ENCODE measurements around the gene VSIR.

The VSIR gene

DNA sequence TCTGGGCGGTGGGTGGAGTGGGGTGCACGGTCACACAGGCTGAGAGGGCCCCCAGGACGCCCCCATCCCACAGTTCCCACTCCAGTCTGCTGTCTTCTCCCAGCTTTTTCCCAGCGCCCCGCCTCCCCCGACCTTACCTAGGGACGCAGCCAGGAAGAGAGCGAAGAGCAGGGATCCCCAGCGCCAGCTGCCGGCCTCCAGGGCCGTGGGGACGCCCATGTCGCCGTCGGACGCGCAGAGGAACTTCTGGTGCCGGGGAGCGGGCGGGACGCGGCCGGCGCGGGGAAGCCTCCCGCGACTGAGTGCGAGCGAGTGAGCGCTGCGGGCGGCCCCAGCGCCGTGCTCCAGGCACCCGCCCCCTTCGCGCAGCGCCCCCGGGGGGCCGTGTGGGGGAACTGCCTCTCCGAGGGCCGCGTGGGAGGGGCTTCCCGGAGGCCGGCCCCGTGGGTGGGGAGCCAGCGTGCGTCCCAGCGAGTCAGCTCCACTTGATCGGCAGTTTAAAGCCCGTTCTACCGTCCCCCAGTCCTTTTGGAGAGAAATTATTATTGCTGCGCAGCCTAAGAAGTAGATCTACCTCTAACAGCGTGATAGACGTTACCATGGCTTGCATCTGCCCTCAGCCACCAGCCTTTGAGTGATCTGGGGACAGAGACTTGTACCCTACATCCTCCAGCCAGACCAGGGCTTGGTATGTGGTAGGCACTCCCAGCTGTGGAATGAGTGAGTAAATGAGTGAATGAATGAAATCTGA, at the start of gene VSIR:
VSIR (minus strand) TSS at position 300 of the 751 bp plus-strand sequence; CDS start at position 219, 81 bp downstream.
- peak; percentile 95 to 97 for DNase-seq

DNA sequence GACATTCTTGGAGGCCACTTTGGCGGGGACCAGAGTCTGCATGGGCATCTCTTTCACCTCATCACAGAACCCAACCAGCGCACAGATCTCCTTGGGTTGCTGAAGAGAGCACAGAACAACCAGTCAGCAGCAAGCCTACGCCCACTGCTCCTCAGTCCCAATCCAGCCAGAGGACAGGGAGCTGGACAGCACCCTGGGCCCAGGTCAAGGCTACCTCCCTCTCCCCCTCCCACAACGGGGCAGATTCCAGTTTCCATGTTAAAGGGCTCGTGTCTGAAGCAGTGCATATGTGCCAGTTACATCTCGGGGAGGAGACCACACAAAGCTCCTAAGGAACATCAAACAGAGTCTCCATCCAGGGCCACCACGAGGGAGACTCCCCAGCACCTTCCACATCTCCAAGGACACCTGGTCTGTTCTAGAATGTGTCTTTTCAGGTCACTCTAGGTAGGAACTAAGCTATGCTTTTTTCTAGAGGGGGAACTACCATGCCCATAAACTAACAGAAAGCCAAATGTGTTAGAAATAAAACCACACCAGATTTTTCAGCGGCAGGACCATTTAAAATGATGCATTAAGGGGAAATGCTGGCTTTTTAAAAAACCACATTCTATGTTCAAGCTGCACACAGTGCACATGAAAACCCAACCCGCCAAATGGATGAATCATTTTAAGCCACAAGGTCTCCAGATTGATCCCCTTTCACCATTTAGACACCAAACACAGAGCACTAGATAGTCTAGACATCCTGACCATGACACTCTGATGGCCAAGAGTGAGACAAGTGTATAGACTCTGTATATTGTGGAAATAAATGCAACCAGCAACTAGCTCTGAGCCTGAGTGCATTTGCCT, 48.8 kb upstream of the VSIR start:
- no peak for DNase-seq

- no peak for DNase-seq
Observed at GRCh38 chr10:71820966-71821365, 47.6 kb upstream of the VSIR start.

GRCh38 chr10:71819985-71820384, 46.7 kb upstream of the VSIR start:
- DNase-seq = no peak

DNA sequence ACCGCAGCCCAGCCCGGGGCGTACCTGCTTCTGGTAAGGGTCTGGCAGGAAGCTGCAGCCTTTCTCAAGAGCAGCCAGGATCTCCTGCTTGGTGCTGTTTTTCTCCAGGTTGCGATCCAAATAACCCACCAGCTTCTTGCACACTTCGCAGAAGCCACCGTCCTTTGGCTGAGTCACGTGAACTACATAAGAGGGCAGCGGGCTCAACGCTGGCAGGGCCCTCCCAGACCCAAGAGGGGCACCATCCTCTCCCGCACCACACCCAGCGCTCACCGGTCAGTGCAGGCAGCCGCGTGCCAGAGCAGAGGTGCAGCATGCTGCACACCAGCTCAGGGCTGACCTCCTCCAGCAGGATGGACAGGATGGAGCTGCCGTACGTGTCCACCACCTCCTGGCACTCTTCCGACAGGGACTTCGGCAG, 46.1 kb upstream of the VSIR start:
- DNase-seq = no peak

- no peak for DNase-seq
Observed at GRCh38 chr10:71818674-71819260, 45.4 kb upstream of the VSIR start.

DNA sequence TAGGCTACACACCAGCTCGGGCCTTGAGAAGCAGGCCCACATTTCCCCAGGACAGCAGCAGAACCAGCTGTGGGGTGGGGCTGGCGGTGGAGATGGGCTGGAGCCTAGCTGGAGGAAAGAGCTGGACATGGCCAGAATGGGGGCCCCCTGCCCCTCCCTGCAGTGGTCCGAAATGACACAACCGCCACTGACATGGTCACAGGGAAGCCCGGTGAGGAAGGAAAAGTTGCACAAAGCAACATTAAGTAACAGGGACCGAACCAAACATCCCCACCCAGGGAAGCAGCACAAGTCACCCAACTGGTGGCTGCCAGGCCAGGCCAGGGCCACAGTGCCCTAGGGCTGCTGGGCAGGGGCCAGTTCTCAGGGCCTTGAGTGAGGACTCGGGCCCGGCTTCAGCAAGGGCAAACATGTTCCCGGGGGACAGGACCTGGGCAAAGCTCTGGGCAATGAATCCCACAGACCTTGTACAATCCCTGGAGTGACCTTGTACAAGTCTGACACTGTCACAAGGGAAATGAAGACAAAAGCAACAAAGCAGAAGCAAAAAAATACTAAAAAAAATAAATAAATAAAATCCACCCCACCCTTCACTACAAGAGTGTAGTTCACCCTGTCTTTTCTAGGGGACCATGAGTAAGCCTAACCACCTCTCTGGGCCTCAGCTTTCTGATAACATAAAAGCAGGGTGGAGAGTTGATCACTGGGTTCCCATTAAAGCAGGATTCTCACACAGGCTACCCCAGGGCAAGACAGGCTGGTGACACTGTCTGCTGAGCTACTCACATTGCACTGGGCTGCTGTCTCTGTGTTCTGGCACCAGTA, 44.7 kb upstream of the VSIR start:
- DNase-seq = no peak

GRCh38 chr10:71816936-71817618, 43.8 kb upstream of the VSIR start:
- no peak for DNase-seq

- no peak for DNase-seq
Observed at GRCh38 chr10:71816421-71816851, 43.1 kb upstream of the VSIR start.

DNA sequence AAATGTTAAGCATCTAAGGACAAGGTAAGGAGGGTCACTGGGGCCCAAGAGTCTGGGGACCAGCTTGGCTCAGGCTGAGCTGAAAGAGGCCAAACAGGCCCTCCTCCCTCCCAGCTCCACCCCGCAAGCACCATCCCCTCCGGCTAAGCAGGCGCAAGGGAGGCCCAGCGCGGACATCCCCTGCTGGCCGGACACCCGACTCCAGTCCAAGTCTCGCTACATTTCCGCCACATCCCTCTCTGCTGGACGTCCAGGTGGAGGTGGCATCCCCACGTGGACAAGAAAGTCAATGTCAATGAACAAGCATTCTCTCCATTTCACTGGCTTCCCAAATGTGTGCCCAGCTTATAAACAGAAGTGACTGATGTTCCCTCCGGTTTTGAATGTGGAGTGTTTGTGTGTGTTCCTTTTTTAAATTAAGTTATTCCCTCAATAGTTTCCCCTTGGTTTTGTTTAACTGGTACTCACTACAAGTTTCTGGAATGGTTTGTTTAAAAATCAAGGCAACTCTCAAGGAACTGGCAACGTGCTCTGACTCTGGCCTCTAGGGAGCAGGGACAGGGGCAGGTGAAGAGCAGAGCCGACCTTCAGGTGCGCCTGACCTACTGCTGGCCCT, 42.3 kb upstream of the VSIR start:
- DNase-seq = no peak

DNA sequence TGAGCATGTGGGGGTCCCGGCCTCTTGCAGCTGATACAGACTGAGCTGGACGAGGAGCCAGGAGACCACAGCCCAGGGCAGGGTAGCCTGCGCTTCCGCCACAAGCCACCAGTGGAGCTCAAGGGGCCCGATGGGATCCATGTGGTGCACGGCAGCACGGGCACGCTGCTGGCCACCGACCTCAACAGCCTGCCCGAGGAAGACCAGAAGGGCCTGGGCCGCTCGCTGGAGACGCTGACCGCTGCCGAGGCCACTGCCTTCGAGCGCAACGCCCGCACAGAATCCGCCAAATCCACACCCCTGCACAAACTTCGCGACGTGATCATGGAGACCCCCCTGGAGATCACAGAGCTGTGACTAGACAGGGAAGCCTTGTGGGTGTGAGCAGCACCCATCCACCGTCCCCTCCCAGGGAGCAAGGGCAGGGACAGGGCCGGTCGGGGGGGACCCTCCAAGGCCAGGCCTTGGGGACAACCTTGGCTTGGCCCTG, 41.6 kb upstream of the VSIR start:
- DNase-seq = no peak

GRCh38 chr10:71812913-71813590, 39.7 kb upstream of the VSIR start:
- no peak for DNase-seq

GRCh38 chr10:71812016-71812912, 38.9 kb upstream of the VSIR start:
- DNase-seq = peak; percentile 74 to 85

DNA sequence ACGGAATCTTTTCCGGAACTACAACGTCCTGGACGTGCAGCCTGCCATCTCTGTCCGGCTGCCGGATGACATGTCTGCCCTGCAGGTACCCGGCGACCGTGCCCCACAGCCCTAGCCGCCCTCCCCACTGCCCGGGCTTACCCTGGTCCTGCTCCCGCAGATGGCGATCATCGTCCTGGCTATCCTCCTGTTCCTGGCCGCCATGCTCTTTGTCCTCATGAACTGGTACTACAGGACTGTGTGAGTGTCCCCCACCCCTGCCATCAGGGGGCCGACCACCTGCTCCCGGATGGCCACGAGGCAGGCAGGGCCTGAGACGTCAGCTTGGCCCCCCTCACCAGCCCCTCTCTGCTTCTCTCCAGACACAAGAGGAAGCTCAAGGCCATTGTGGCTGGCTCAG, 38.0 kb upstream of the VSIR start:
- no peak for DNase-seq

GRCh38 chr10:71810048-71810750, 36.9 kb upstream of the VSIR start:
- DNase-seq = no peak

DNA sequence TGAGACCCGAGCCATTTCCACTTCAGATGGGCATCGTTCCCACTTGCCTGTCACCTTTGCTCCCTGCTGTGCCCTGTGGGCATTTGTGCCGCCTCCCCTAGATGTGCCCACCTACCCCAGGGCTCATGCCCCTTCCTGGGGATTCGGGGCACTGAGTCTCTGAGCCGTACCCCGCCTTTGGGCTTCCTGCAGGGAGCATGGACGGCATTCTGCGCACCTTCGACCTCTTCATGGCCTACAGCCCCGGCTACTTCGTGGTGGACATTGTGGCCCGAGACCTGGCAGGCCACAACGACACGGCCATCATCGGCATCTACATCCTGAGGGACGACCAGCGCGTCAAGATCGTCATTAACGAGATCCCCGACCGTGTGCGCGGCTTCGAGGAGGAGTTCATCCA, 36.3 kb upstream of the VSIR start:
- DNase-seq = no peak

- no peak for DNase-seq
Observed at GRCh38 chr10:71807557-71808510, 34.5 kb upstream of the VSIR start.
